K562 (cell line): ENCODE results near the gene SUPT5H. TPM values are rescaled to one million over a fixed set of nuclear protein-coding genes. Genes with fewer than 3 reads are reported as not detected.

Source experiments
- ATAC-seq: fragments of 200-7000 bp; cut with Tn5 transposase; 3 replicates; pipeline ENCODE4 v1.9.1; 2020; ENCODE audit warnings: moderate library complexity
- BruUV-seq: library from RNA; stranded (reverse); fragments of 400-500 nt; replicated peaks from 2 replicates; lab custom pipeline; 2021; lab: Mats Ljungman, UMichigan
- CTCF ChIA-PET: fragments of 300-600 bp; formaldehyde crosslinking; extraction: SDS; loops from one replicate; lab custom pipeline; 2021; ENCODE audit warnings: low intra/inter-chr PET ratio; lab: Yijun Ruan, JAX
- POLR2A ChIA-PET: fragments of 300-600, 350-650 bp; sonication (Branson Sonifier 250); formaldehyde crosslinking; extraction: SDS; loops from one replicate; lab custom pipeline; 2021; ENCODE audit warnings: antibody characterized with exemption, inconsistent platforms; lab: Yijun Ruan, JAX
- DNase-seq, 4 experiments: peaks; one replicate each; pipeline versions ENCODE4 v3.0.0 to v3.0.0-alpha.2; 2011 to 2018; ENCODE audit warnings: low spot score in 3 of 4, mixed read lengths in 3 of 4; ENCODE audit errors: extremely low read depth in 1 of 4
- FAIRE-seq: peaks from 2 replicates; lab custom pipeline; 2011; peaks lifted over from hg19 to GRCh38; lab: Jason Lieb, UNC
- H2AFZ ChIP-seq: 2 replicates; pipeline ENCODE4 v1.6.0; 2011; ENCODE audit warnings: low read depth, low read length, control low read depth, inconsistent platforms
- H3K27ac ChIP-seq: fragments of 200-600 bp; 3 replicates; pipeline ENCODE4 v1.8.0; 2011; ENCODE audit warnings: low read depth, mild to moderate bottlenecking, control low read depth, inconsistent platforms, low read length, moderate library complexity, mixed read lengths; ENCODE audit errors: extremely low read depth
- H3K27me3 ChIP-seq, 2 experiments: fragments of 300-600 bp in 1 of 2; 2 replicates in 1 of 2; 3 replicates in 1 of 2; pipeline versions ENCODE4 v1.6.0 to v1.8.0; 2011; ENCODE audit warnings: inconsistent platforms in 2 of 2, low read length in 2 of 2, mild to moderate bottlenecking in 1 of 2, mixed read lengths in 1 of 2, moderate library complexity in 1 of 2; ENCODE audit not compliant: control insufficient read depth in 2 of 2, insufficient read depth in 2 of 2
- H3K36me3 ChIP-seq: fragments of 300-600 bp; 3 replicates; pipeline ENCODE4 v1.8.0; 2011; ENCODE audit warnings: mild to moderate bottlenecking, low read length, inconsistent platforms; ENCODE audit not compliant: control insufficient read depth, insufficient read depth
- H3K4me1 ChIP-seq, 2 experiments: fragments of 200-600 bp in 1 of 2; replicated peaks in 1 of 2; 2 replicates in 1 of 2; 3 replicates in 1 of 2; pipeline versions ENCODE4 v1.5.1 to v1.8.0; 2011; ENCODE audit warnings: inconsistent platforms in 2 of 2, low read length in 2 of 2, mild to moderate bottlenecking in 1 of 2, mixed read lengths in 1 of 2, moderate library complexity in 1 of 2; ENCODE audit not compliant: control insufficient read depth in 2 of 2, insufficient read depth in 2 of 2
- H3K4me2 ChIP-seq: 2 replicates; pipeline ENCODE4 v1.6.1; 2011; ENCODE audit warnings: low read length, control low read depth, inconsistent platforms, mixed read lengths; ENCODE audit not compliant: insufficient read depth
- H3K4me3 ChIP-seq: fragments of 200-600 bp; sonication (generic), shearing (Covaris generic); 2 replicates; pipeline ENCODE4 v1.5.1; 2016; ENCODE audit warnings: control low read depth, inconsistent platforms
- H3K79me2 ChIP-seq: fragments of 200-600 bp; 3 replicates; pipeline ENCODE4 v1.8.0; 2011; ENCODE audit warnings: low read length, inconsistent platforms; ENCODE audit not compliant: control insufficient read depth, insufficient read depth
- H3K9ac ChIP-seq, 2 experiments: 2 replicates each; pipeline versions ENCODE4 v1.6.0 to v1.6.1; 2011; ENCODE audit warnings: low read depth in 2 of 2, low read length in 2 of 2, control low read depth in 1 of 2, inconsistent platforms in 1 of 2, mild to moderate bottlenecking in 1 of 2, mixed read lengths in 1 of 2; ENCODE audit not compliant: insufficient read depth in 1 of 2
- H3K9me1 ChIP-seq: one replicate; pipeline ENCODE4 v1.6.0; 2011; ENCODE audit warnings: inconsistent platforms, mild to moderate bottlenecking, low read length, moderate library complexity; ENCODE audit not compliant: control insufficient read depth, insufficient read depth
- H3K9me3 ChIP-seq: replicated peaks from 2 replicates; pipeline ENCODE4 v1.5.1; 2011; ENCODE audit warnings: low read depth, low read length, inconsistent platforms; ENCODE audit not compliant: control insufficient read depth, insufficient read depth
- H4K20me1 ChIP-seq: replicated peaks from 2 replicates; pipeline ENCODE4 v1.6.1; 2011; ENCODE audit warnings: low read length, inconsistent platforms, mixed read lengths; ENCODE audit not compliant: control insufficient read depth, insufficient read depth
- BCOR ChIP-seq: fragments of 450-650 bp; IDR thresholded peaks from 2 replicates; pipeline ENCODE4 v1.6.1; 2016
- CREBBP ChIP-seq: IDR thresholded peaks from one replicate; pipeline ENCODE4 v1.6.1; 2012; ENCODE audit warnings: low read depth, mild to moderate bottlenecking, control low read depth, inconsistent platforms, low read length
- FOXM1 ChIP-seq, 2 experiments: fragments of 450-650 bp in 1 of 2; sonication (generic) in 1 of 2; formaldehyde crosslinking in 1 of 2; IDR thresholded peaks; 2 replicates each; pipeline versions ENCODE4 v1.6.1 to v1.9.0; 2017 to 2022; ENCODE audit warnings: low read depth in 2 of 2, mild to moderate bottlenecking in 2 of 2, missing genetic modification reagents in 1 of 2, moderate library complexity in 1 of 2
- MEIS2 ChIP-seq: fragments of 450-650 bp; IDR thresholded peaks from 2 replicates; pipeline ENCODE4 v1.6.1; 2014; ENCODE audit warnings: mild to moderate bottlenecking; ENCODE audit not compliant: partially characterized antibody
- NFE2L1 ChIP-seq: fragments of 450-650 bp; IDR thresholded peaks from 2 replicates; pipeline ENCODE4 v1.6.1; 2016; ENCODE audit warnings: missing genetic modification characterization, low read depth, mild to moderate bottlenecking, missing compliant biosample characterization, moderate library complexity, borderline replicate concordance
- RBFOX2 ChIP-seq: fragments of 200-400 bp; formaldehyde crosslinking; IDR thresholded peaks from 2 replicates; pipeline ENCODE4 v1.6.1; 2017; ENCODE audit warnings: low read depth, mild to moderate bottlenecking, low read length, moderate library complexity
- RBM25 ChIP-seq: fragments of 200-400 bp; formaldehyde crosslinking; IDR thresholded peaks from 2 replicates; pipeline ENCODE4 v1.6.1; 2018; ENCODE audit warnings: low read length, low read depth, moderate library complexity; ENCODE audit not compliant: severe bottlenecking
- ZNF121 ChIP-seq: sonication (generic); formaldehyde crosslinking; conservative IDR thresholded peaks from 2 replicates; pipeline ENCODE4 v1.8.0; 2022; ENCODE audit warnings: missing genetic modification reagents
- WGBS: fragments of 100-300 bp; shearing (Covaris generic); methylation state at CpG from one replicate; pipeline ENCODE4 v1.1.6; 2016; ENCODE audit warnings: low coverage, mixed read lengths; ENCODE audit not compliant: insufficient coverage; ENCODE audit errors: missing lambda C conversion rate; 5-methylcytosine and 5-hydroxymethylcytosine counted together
- in situ Hi-C: fragments of 300-500 bp; cut with MboI; formaldehyde crosslinking; loops from 4 replicates; pipeline ENCODE4 v1.15.0; 2018; ENCODE audit warnings: inconsistent platforms, mixed read lengths
- intact Hi-C: fragments of 100-400 bp; cut with micrococcal nuclease; formaldehyde crosslinking; loops from 2 replicates; pipeline ENCODE4 v1.14.2; 2022
- polyA plus RNA-seq, 8 experiments: library from polyadenylated mRNA; depleted of rRNA in 4 of 8; stranded (reverse) in 5 of 8; unstranded in 3 of 8; fragments of >200 nt; fragmentation: Nextera tagmentation in 2 of 8; fragmentation: Illumina TruSeq in 1 of 8; extraction: Ambion mirVana in 2 of 8; extraction: Trizol in 1 of 8; gene quantifications; 2 replicates each; pipeline versions ENCODE4 v1.2.1 to v1.2.3, GENCODE V29; 2011 to 2014; ENCODE audit warnings: inconsistent platforms in 1 of 8, missing spikeins in 1 of 8
- total RNA-seq, 7 experiments: library from RNA; depleted of rRNA in 6 of 7; stranded (reverse); fragments of >200 nt in 6 of 7; fragmentation: Illumina TruSeq in 2 of 7; extraction: Trizol in 2 of 7; gene quantifications; 2 replicates each; pipeline versions ENCODE4 v1.2.1 to v1.2.3, GENCODE V29; 2011 to 2021; ENCODE audit warnings: low replicate concordance in 1 of 7

SUPT5H gene
- total and polyA plus RNA-seq, 9 of the 15 experiments (the other 6 are each of a cell fraction or from before 2014, with no cell fraction given), result 13.3 to 85.9 (median 35.9) TPM

DNA sequence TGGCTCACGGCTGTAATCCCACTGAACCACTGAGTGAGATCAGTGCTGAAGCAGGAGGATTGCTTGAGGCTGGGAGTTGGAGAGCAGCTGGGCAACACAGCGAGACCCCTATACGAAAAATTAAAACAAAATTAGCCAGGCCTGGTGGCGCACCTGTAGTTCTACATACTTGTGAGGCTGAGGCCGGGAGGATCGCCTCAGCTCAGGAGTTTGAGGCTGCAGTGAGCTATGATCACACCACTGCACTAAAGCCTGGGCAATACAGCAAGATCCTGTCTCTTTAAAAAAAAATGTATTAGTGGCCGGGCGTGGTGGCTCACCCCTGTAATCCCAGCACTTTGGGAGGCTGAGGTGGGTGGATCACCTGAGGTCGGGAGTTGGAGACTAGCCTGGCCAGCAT lies 63.2 kb downstream of the SUPT5H start:
- no peak overlapping the region for H3K9ac ChIP-seq
- CTCF ChIA-PET, result no interaction called here
- no TSS peak for BruUV-seq
- no peaks in the 10 kb centered on the region for H3K27me3 ChIP-seq
- WGBS, result 72% methylated on average over 9 of the region's 9 CpGs
- H3K4me3 ChIP-seq, result no peak overlapping the region
- POLR2A ChIA-PET, result interaction anchor here (0.7 to 1.6 kb wide), 4 partner anchors 10 to 73 kb away, joined by 3 to 5 read pairs (median 4); partner anchors contain the start of genes DLL3, RPS16 and TIMM50
- H4K20me1 ChIP-seq, result no peaks in the 10 kb centered on the region
- no peaks in the 10 kb centered on the region for H3K9me1 ChIP-seq
- no peak overlapping the region for H2AFZ ChIP-seq
- no peak for FAIRE-seq
- intact Hi-C loops (no loop called here), in situ Hi-C loops (no loop called here)
- DNase-seq, result no peak
- no peaks in the 10 kb centered on the region for H3K9me3 ChIP-seq
- TF ChIP-seq NFE2L1 (tag) (no peak), BCOR (0 out of 2 replicates have a peak, but pooled peaks have one; percentile 28), RBFOX2 (no peak), CREBBP (no peak), RBM25 (peak; percentile 22), FOXM1 (IDR thresholded peaks at IDR 0.05; ENCODE audit: low read depth) (no peak), FOXM1 (CRISPR knock-in tag; IDR thresholded peaks at IDR 0.05; ENCODE audit: low read depth) (no peak), ZNF121 (peak; percentile 92), MEIS2 (no peak)
- H3K27ac ChIP-seq, result no peak overlapping the region
- H3K79me2 ChIP-seq, result no peaks in the 10 kb centered on the region
- no peaks in the 10 kb centered on the region for H3K36me3 ChIP-seq
- H3K4me2 ChIP-seq, result no peak overlapping the region
- no peak for ATAC-seq
- H3K4me1 ChIP-seq, result peaks cover 9 to 28% of the 10 kb centered on the region in 2 experiments
